CD4-positive, alpha-beta T cell treated with Interleukin-4 for 4 hours (primary cell): Measurements from ENCODE around the gene CSRP2.

Experiments used
- DNase-seq: peaks from one replicate; pipeline ENCODE4 v3.0.0-alpha.2; 2020

Gene CSRP2

GRCh38 chr12:76878899-76879709 lies at the start of gene CSRP2:
Gene CSRP2 (minus strand): TSS chr12:76879019. CDS start chr12:76866260, 12,759 bp downstream.
- DNase-seq, result peak; percentile 38

GRCh38 chr12:76927170-76927784 lies 48.5 kb upstream of the CSRP2 start:
- peak; percentile 6 for DNase-seq

GRCh38 chr12:76925135-76925534 lies 46.3 kb upstream of the CSRP2 start:
- no peak for DNase-seq

- no peak for DNase-seq
Observed at GRCh38 chr12:76922866-76923265, 44.0 kb upstream of the CSRP2 start.

GRCh38 chr12:76921891-76922664 lies 43.3 kb upstream of the CSRP2 start:
- no peak for DNase-seq

- DNase-seq, result no peak
Observed at GRCh38 chr12:76921100-76921471, 42.3 kb upstream of the CSRP2 start.

- no peak for DNase-seq
Observed at GRCh38 chr12:76920172-76921099, 41.6 kb upstream of the CSRP2 start.

GRCh38 chr12:76919383-76920171 lies 40.8 kb upstream of the CSRP2 start:
- DNase-seq, result no peak

GRCh38 chr12:76916170-76916540 lies 37.3 kb upstream of the CSRP2 start:
- no peak for DNase-seq

- no peak for DNase-seq
Observed at GRCh38 chr12:76915361-76916169, 36.7 kb upstream of the CSRP2 start.

- no peak for DNase-seq
Observed at GRCh38 chr12:76914102-76914859, 35.5 kb upstream of the CSRP2 start.

- no peak for DNase-seq
Observed at GRCh38 chr12:76909290-76909689, 30.5 kb upstream of the CSRP2 start.

- no peak for DNase-seq
Observed at GRCh38 chr12:76908303-76909017, 29.6 kb upstream of the CSRP2 start.

GRCh38 chr12:76901628-76902380 lies 23.0 kb upstream of the CSRP2 start:
- no peak for DNase-seq

- no peak for DNase-seq
Observed at GRCh38 chr12:76899522-76899921, 20.7 kb upstream of the CSRP2 start.

GRCh38 chr12:76898442-76898841 lies 19.6 kb upstream of the CSRP2 start:
- no peak for DNase-seq

- no peak for DNase-seq
Observed at GRCh38 chr12:76896274-76896673, 17.5 kb upstream of the CSRP2 start.

- DNase-seq, result no peak
Observed at GRCh38 chr12:76895796-76896195, 17.0 kb upstream of the CSRP2 start.

- no peak for DNase-seq
Observed at GRCh38 chr12:76891609-76892008, 12.8 kb upstream of the CSRP2 start.
